ENCODE data around the gene SENP7.

GRCh38 chr3:101384426-101384825, 128.6 kb downstream of the SENP7 start:
- TF ChIP-seq CTCF (conservative IDR thresholded peaks at IDR 0.05) (no peak), EZH2 (IDR thresholded peaks at IDR 0.05; ENCODE audit: low read depth) (no peak)

Data from PC-9 (cell line).